H54 (cell line): ENCODE data around the gene AIF1.

Source experiments
- DNase-seq: peaks from one replicate; pipeline ENCODE4 v3.0.0; 2011; ENCODE audit warnings: low spot score, mixed read lengths; ENCODE audit not compliant: insufficient read length
- FAIRE-seq: peaks from 3 replicates; lab custom pipeline; 2011; peaks lifted over from hg19 to GRCh38; lab: Jason Lieb, UNC
- POLR2A ChIP-seq: IDR thresholded peaks from 2 replicates; pipeline ENCODE4 v1.6.1; 2011; ENCODE audit warnings: low read depth, mild to moderate bottlenecking, low read length

The AIF1 gene

DNA sequence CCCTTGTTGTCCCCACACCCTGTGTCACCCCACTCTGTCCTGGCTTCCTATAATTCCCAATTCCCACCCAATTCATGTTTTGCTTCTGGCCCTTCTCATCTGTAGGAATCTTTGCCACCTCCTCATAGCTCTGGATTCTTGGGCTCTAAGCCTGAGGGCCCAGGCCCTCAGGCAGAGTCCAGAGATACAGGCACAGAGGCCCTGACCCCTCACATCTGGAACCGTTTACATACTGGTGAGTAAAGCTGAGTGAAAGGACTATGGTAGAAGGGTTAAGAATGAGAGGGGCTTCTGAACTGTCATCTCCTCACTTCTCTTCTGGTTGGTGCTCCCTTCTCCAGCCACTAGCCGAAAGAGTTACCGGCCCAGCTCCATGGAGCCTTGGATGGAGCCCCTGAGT is 19.1 kb downstream of the AIF1 start:
- DNase-seq = no peak
- no peak for TF ChIP-seq POLR2A
- no peak for FAIRE-seq

GRCh38 chr6:31634969-31635575 is 20.0 kb downstream of the AIF1 start:
- DNase-seq (no peak), FAIRE-seq (no peak)
- no peak for TF ChIP-seq POLR2A

DNA sequence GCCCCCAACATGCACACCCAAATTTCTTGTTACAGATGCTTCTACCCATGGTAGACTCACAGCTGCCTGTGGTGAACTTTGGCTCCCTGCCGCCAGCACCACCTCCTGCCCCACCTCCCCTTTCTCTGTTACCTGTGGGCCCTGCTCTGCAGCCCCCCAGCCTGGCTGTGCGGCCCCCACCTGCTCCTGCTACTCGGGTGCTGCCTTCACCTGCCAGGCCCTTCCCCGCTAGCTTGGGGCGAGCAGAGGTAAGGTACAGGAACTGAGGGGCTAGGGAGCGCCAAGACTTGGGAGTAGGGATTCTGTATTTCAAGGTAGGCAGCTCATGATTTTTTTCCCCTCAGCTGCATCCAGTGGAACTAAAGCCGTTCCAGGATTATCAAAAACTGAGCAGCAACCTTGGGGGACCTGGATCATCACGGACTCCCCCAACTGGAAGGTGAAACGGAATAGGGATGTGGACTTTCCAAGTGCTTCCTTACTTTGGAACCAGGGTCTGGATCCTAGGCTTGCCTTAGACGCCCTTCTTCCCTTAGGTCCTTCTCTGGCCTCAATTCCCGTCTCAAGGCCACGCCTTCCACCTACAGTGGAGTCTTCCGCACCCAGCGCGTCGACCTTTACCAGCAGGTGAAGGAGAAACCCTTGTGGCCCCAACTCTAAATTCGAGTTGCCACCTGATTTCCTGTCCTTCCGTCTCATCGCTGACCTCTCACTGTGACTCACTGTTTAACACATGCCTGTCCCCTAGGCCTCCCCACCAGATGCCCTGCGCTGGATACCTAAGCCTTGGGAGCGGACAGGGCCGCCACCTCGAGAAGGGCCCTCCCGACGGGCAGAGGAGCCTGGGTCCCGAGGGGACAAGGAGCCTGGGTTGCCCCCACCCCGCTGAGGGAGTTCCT is 21.9 kb downstream of the AIF1 start:
- TF ChIP-seq POLR2A = no peak
- DNase-seq (no peak), FAIRE-seq (no peak)

- DNase-seq = no peak
- no peak for FAIRE-seq
- no peak for TF ChIP-seq POLR2A
Observed at GRCh38 chr6:31639043-31639442, 24.0 kb downstream of the AIF1 start.

GRCh38 chr6:31639449-31639861 is 24.4 kb downstream of the AIF1 start:
- no peak for TF ChIP-seq POLR2A
- no peak for FAIRE-seq
- DNase-seq = no peak

DNA sequence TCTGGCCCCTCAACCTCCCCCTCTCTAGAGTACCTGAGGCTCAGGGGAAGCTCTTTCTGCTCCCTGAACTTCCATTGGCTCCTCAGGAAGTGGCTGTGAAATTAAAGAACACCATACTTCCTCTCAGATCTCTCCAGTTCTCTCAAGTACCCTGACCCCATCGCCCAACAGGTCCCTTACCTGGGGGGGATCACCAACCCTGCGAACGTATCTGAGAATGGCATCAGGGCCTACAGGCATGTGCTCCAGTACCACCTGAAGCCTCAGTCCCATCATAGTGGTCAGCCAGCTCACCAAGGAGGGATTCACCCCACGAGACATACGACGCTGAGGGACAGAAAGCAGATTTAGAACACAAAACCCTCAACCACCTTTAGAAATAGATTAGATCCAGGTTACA is 25.6 kb downstream of the AIF1 start:
- TF ChIP-seq POLR2A = no peak
- DNase-seq (no peak), FAIRE-seq (no peak)

GRCh38 chr6:31641370-31641769 is 26.3 kb downstream of the AIF1 start:
- FAIRE-seq (no peak), DNase-seq (no peak)
- no peak for TF ChIP-seq POLR2A

DNA sequence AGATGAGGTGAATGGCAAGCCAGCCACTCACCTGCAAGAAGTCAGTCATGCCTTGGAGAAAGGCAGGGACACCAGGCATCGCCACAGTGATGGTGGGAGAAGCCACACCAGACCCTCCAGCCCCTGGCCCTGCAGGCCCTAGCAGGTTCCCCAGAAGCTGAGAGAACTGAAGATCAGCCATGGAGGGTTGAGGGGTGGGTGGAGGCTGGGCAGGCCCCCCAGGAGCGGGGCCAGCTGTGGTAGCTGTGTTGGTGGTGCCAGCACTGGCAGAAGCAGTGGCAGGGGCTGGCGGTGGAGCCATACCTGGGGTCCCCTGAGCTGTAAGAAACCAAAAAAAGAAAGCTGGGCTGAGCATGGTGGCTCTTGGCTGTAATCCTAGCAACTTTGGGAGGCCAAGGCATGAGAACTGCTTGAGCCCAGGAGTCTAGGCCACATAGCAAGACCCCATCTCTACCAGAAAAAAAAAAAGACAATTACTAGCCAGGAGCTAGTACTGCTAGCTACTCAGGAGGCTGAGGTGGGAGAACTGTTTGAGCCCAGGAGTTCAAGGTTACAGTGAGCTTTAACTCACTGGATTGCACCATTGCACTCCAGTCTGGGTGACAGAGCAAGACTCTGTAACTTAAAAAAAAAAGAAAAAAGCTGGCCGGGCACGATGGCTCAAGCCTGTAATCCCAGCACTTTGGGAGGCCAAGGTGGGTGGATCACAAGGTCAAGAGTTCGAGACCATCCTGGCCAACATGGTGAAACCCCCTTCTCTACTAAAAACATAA is 27.9 kb downstream of the AIF1 start:
- no peak for FAIRE-seq
- no peak for DNase-seq
- TF ChIP-seq POLR2A = no peak

DNA sequence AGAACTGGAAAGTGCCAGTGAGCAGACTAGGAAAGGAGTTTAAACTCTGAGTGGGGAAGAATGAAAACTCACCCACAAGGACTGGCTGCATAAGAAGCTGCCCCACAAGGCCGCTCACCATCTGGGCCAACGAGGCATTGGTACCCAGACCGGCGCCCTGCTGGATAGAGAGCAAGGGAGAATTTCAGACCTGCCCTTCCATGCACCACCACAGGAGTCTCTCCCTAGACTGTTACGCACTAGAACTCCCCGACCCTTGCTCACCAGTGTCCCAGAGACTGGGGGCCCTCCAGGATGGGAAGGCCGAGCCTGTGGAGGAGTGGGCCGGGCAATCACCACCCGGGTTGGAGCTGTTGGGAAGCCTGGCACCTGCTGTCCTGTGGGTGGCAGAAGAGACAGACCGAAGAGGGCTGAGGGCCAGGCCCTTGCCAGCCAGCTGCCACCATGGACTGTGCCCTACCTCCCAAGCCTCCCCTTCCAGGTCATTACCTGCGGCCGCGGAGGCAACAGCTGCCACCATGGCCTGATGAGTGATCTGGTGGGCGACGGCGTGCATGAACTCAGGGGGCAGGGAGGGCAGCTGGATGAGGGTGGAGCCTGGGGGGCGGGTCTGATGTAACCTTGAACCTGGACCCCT is 28.9 kb downstream of the AIF1 start:
- no peak for FAIRE-seq
- TF ChIP-seq POLR2A = no peak
- DNase-seq = no peak

- DNase-seq (no peak), FAIRE-seq (no peak)
- no peak for TF ChIP-seq POLR2A
Observed at GRCh38 chr6:31645325-31645724, 30.3 kb downstream of the AIF1 start.

- no peak for FAIRE-seq
- peak; percentile 78 for DNase-seq
- no peak for TF ChIP-seq POLR2A
Observed at GRCh38 chr6:31651602-31652191, 36.7 kb downstream of the AIF1 start.

DNA sequence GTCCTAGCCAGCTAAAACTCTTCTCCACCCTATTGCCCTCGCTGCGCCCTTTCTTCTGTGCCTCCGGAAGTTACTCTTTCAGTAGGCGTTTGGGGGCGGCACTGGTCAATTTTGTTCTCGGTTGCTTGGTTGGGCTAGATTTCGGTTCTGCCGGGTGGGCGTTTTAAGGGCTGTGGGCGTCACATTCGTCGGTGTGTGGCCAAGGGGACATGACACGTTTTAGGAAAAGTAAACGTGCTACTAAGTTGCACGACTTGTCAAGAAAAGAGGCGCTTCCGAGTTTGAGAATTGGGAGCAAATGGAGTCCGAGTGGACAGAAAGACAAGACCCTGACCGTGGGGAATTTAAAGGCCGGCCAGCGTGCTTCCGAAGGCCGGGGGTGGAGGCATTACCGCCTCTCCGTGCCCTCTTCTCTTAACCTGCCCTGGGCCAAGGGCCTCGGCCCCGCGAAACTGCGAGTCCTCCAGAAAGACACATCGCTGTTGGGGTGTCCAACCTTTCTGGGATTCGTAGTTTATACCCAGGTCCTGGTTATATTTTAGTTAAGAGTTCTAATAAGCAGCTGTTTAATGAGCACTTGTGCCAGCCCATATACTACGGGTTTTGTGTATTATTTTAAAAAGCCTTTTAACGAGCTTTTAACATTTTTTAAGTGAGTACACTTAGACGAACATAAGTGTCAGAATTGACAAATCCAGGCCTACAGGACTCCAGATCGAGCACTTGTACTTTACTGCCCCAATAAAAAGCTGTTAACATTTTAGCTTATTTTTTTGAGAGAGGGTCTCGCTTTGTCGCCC is 38.1 kb downstream of the AIF1 start:
- DNase-seq (peak; percentile 69), FAIRE-seq (peak; percentile 50)
- TF ChIP-seq POLR2A = 0 out of 2 replicates have a peak, but pooled peaks have one; percentile 29

- FAIRE-seq (no peak), DNase-seq (no peak)
- TF ChIP-seq POLR2A = no peak
Observed at GRCh38 chr6:31654574-31655348, 39.7 kb downstream of the AIF1 start.
